OCI-M1 (cell line): ENCODE measurements around the gene RAN.
"Not testable (repeated sequence)": the region's sequence is repeated elsewhere in the genome, so short reads cannot be mapped to it uniquely, and the experiment has no call there.

ENCODE experiments used
- DNase-seq: peaks from one replicate; lab custom pipeline; 2025; lab: John Stamatoyannopoulos, UW

The RAN gene

GRCh38 chr12:130871286-130872178 is at the start of gene RAN:
Gene RAN (plus strand): TSS chr12:130872066. CDS start chr12:130872594, 528 bp downstream.
- DNase-seq = peak; percentile 94

- no peak for DNase-seq
Measured at GRCh38 chr12:130825771-130826150, 46.1 kb upstream of the RAN start.

GRCh38 chr12:130826151-130826801 is 45.6 kb upstream of the RAN start:
- DNase-seq = peak; percentile 86

DNA sequence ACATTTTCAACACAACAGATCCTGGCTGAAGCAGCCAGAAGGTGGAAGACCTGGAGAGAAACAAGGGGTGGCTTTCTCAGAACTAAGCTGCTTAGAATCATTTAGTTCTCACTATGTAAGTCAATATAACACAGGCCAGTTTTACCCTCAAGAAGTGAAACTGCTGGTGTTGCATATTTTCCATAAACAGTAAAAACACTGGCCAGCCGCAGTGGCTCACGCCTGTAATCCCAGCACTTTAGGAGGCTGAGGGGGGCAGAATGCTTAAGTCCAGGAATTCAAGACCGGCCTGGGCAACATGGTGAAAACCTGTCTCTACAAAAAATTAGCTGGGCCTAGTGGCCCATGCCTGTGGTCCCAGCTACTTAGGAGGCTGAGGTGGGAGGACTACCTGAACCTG is 44.4 kb upstream of the RAN start:
- peak; percentile 17 for DNase-seq

DNA sequence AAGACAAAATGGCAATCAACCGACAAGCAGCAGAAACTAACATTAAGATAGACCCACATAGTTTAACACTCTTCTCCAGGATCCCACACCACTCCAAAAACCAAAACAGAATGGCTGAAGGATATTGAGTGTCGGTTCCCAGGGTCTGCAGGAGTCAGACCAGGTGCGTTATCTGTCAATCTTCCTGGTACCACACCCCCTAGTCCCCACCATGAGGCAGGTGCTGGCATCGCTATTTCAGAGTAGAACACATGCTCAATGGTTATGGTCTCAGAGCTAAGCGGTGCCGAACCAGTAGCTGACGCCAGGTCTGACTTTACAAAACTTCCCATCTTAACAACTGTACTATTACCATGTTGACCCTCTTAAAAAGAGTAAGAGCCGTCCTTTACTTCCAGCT is 43.0 kb upstream of the RAN start:
- no peak for DNase-seq

DNA sequence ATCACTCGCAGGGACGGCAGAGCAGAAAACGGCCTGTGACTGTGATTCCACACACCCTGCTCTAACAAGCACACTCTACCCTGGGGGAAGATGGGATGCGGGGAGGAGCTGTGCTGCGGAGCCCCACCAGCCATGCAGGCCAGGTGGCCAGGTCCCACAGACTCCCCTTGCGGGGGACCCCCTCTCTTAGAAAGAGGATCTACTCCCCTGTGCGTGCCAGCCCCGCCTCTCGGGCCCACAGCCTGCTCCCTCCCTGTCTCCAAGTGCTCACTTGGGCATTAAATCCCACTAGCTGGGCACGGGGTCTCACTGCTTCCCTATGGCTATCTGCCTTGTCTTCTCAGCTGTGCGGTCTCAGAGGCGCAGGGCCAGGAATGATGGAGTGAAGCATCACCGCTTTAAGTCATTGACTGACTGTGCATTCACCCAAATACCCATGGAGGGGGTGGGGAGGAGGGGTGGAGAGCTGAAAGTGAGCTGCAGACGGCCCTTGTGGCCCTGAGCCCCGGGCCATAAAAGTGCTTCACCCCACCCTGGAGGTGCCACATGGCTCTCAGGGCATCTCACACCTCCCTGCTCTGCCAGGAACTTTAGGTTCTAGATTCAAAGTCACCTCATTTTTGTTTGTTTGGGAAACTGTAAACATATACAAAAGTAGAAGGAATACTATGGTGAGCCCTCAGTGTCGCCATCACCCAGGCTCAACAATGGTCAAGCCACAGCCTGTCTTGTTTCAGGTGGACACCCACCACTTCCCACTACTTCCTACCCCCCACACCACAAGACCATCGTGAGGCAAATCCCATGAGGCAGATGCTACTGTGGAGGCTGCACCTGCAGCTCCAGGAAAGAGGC is 42.2 kb upstream of the RAN start:
- no peak for DNase-seq

- DNase-seq = no peak
Measured at GRCh38 chr12:130830246-130830551, 41.7 kb upstream of the RAN start.

GRCh38 chr12:130831246-130831645 is 40.6 kb upstream of the RAN start:
- DNase-seq = no peak

- no peak for DNase-seq
Measured at GRCh38 chr12:130831876-130832405, 39.9 kb upstream of the RAN start.

DNA sequence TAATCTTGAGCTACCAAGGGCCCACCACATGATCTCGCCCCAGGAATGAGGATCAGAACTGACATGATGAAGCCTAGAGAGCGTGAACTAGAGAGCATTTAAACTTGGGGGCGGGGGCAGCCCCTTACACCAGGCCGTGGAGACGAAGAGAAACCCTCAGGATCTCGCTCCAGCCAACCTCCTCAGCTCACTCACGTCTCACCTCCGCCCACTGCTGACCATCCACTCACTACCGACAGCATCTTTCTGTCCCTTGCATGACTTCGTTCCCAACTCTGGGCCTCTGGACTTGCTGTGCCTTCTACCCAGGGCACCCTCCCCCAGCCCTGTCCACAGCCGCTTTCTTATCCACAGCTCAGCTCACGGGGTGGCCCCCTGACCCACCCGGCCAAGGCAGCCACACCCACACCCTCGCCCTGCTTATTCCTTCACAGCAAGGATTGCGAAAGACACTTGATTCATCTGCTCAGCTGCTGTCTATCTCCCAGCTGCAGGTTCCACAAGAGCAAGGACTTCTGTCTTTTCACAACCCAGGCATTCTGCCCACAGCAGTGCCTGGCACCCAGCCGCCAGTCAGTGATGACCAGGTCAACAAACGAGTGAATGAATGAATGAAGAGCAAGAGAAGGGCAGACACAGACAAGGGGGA is 39.2 kb upstream of the RAN start:
- peak; percentile 94 for DNase-seq

GRCh38 chr12:130835011-130835410 is 36.9 kb upstream of the RAN start:
- DNase-seq = no peak

DNA sequence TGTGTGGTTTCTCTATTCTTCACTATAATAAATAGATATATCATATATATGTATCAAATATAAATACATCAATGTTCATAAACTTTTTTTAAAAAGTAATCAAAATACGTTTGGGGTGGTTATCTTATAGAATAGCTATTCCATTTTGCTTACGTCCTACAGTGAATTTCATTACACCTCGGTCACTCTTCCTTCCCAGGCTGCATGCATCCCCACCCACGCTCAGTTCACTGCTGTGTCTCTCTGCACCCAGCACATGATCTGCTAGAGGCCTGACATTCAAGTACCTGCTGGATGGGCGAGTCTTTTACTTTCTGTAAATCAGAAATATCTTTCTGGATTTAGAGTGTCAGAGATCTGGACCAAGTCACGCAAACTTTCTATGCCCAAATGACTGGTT is 36.4 kb upstream of the RAN start:
- no peak for DNase-seq

- DNase-seq = peak; percentile 54
Measured at GRCh38 chr12:130838284-130838950, 33.4 kb upstream of the RAN start.

DNA sequence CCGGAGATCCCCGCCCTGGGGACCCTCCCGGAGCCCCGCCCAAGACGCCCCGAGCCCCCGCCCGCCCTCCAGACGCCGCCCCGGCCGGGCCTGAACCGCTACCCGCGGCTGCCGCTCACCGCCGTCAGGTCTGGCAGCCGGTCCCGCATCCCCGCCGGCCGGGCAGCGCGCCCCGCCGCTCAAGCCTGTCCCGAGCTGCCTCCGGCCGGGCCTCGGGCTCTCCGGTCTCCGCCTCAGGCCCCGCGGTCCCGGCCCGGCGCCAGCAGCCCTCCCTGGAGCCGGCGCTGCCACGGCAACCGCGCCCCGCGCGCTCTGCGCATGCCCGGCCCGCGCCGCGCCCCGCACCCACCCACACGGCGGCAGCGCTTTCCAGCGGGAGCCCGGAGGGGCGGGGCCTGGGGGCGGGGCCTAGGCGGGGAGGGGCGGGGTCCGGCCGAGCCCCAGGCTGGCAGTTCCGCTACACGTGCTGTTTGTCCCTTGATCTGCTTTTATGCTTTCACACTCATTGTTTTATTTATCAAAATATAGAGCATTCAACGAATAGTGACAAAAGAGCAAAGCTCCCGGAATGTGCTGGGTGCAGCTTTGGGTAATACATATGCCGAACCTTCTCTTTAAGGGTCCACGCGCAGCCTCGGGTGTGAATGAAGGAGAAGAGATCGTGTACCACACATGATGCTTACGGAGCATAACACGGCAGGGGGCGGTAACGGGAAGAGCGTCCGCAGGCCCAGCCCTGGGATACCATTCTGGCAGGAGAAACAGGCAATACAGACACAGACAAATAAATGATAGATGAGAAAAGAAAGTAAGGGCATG is 32.7 kb upstream of the RAN start, which contains the start of gene STX2:
Gene STX2 (minus strand): TSS at position 300 of the 819 bp plus-strand sequence. CDS start 151 bp downstream, at position 149.
- peak; percentile 93 for DNase-seq

DNA sequence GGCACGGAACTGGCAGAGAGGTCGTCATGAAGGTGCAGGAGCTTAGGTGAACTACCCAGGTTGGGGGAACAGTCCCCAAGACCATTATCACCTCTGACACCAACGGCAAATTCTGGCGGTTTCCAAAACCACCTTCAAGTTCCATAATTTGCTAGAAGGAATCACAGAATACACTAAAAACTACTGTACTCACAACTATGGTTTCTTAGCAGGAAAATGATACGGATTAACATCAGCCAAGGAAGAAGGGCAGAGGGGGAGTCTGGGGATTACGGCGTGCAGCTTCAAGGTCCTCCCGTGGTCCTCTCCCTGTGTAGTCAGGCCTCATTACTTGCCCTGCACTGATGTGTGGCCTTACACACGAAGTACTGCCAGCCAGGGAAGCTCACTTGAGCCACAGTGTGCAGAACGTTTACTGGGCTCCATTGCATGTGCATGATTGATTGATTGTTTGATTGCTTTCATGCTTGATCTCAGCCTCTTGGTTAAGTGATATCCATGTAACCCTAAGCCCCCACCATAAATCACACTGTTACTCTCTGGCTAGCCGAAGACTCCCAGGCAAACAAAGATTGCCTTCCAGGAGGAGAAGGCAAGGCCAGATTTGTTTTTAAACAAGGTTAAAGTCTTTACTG is 32.0 kb upstream of the RAN start:
- no peak for DNase-seq

DNA sequence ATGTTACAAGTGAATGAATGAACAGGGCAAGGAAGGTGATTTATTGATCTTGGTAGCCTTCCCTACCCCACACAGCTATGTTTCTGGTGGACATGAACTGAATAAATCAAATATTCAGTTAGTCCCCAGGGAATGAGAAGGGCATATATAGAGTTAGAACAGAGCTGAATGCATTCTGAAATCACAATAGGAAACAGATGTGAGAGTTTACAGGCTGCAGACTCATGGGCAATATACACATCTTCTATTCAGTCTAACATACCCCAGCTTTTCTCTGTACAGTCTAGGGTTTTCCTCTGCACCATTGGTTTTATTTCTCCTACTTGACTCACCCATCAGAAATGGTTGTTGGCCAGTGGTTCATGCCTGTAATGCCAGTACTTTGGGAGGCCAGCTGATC is 25.5 kb upstream of the RAN start:
- DNase-seq = no peak

DNA sequence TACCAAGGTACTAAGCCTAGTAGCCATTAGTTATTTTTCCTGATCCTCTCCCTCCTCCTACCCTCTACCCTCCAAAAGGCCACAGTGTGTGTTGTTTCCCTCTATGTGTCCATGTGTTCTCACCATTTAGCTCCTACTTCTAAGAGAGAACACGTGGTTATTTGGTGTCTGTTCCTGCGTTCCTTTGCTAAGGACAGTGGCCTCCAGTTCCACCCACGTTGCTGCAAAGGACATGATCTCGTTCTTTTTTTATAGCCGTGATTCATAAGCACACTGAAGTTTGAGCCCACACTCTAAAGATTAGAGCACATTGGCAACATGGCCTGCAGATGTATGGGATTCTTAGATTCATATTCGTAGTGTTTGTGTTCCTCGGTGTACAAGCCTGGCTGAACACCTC is 24.8 kb upstream of the RAN start:
- no peak for DNase-seq

GRCh38 chr12:130848105-130848504 is 23.8 kb upstream of the RAN start:
- DNase-seq = not testable (repeated sequence)

- not testable (repeated sequence) for DNase-seq
Measured at GRCh38 chr12:130848785-130849305, 23.0 kb upstream of the RAN start.
